Measurements from ENCODE around the gene APPL2.
"Not testable (repeated sequence)": the region's sequence is repeated elsewhere in the genome, so short reads cannot be mapped to it uniquely, and the experiment has no call there.

DNA sequence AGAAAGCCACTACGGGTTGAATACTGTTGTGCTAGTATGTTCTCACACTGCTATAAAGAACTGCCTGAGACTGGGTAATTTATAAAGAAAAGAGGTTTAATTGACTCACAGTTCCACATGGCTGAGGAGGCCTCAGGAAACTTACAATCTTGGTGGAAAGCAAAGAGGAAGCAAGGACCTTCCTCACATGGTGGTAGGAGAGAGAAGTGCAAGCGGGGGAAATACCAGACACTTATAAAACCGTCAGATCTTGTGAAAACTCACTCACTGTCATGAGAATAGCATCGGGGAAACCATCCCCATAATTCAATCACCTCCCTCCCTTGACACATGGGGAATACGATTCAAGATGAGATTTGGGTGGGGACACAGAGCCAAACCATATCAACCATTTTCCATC lies 20.5 kb upstream of the APPL2 start:
- TF ChIP-seq, protein P1, sequence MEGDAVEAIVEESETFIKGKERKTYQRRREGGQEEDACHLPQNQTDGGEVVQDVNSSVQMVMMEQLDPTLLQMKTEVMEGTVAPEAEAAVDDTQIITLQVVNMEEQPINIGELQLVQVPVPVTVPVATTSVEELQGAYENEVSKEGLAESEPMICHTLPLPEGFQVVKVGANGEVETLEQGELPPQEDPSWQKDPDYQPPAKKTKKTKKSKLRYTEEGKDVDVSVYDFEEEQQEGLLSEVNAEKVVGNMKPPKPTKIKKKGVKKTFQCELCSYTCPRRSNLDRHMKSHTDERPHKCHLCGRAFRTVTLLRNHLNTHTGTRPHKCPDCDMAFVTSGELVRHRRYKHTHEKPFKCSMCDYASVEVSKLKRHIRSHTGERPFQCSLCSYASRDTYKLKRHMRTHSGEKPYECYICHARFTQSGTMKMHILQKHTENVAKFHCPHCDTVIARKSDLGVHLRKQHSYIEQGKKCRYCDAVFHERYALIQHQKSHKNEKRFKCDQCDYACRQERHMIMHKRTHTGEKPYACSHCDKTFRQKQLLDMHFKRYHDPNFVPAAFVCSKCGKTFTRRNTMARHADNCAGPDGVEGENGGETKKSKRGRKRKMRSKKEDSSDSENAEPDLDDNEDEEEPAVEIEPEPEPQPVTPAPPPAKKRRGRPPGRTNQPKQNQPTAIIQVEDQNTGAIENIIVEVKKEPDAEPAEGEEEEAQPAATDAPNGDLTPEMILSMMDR (IDR thresholded peaks at IDR 0.05) = not testable (repeated sequence)
- not testable (repeated sequence) for TF ChIP-seq POLR2A (IDR thresholded peaks at IDR 0.05)

All from thyroid gland (tissue), 4 donors.